Activated CD4-positive, alpha-beta T cell treated with anti-CD3 and anti-CD28 coated beads, Interleukin-2, amount 10 ng/mL, durations not matched to agents 7 days and 5 days (primary cell): Measurements from ENCODE around the gene BCOR. TPM values are rescaled to one million over a fixed set of nuclear protein-coding genes. Genes with fewer than 3 reads are reported as not detected.

ENCODE experiments used
- CTCF ChIA-PET: fragments of 350-600 bp; sonication (Branson Sonifier 250); formaldehyde crosslinking; loops from one replicate; lab custom pipeline; 2021; ENCODE audit warnings: antibody characterized with exemption; lab: Charles Lee
- POLR2A ChIA-PET: fragments of 350-600 bp; sonication (Branson Sonifier 250); formaldehyde crosslinking; loops from one replicate; lab custom pipeline; 2021; ENCODE audit warnings: antibody characterized with exemption; lab: Charles Lee
- DNase-seq: peaks from one replicate; pipeline ENCODE4 v3.0.0-alpha.2; 2020
- H3K27ac Mint-ChIP-seq: one replicate; pipeline ENCODE4 v1.8.0; 2021; ENCODE audit warnings: mild to moderate bottlenecking, moderate library complexity, mixed read lengths
- H3K27me3 Mint-ChIP-seq: one replicate; pipeline ENCODE4 v1.8.0; 2021; ENCODE audit warnings: mixed read lengths
- H3K36me3 Mint-ChIP-seq: one replicate; pipeline ENCODE4 v1.8.0; 2021; ENCODE audit warnings: low read depth, mixed read lengths
- H3K4me1 Mint-ChIP-seq: one replicate; pipeline ENCODE4 v1.8.0; 2021; ENCODE audit warnings: mixed read lengths
- H3K4me3 Mint-ChIP-seq: one replicate; pipeline ENCODE4 v1.8.0; 2021; ENCODE audit warnings: mild to moderate bottlenecking, moderate library complexity, mixed read lengths
- H3K9me3 Mint-ChIP-seq: one replicate; pipeline ENCODE4 v1.8.0; 2021; ENCODE audit warnings: mixed read lengths
- total RNA-seq, 2 experiments: library from RNA; stranded (reverse); gene quantifications; one replicate each; pipeline ENCODE4 v1.2.3, GENCODE V29; 2021

Gene BCOR
- total RNA-seq, 2 experiments from 2014 or later, result 53.1 to 54.9 TPM

- peaks cover 43% of the 10 kb centered on the region for H3K4me1 Mint-ChIP-seq
- no peaks in the 10 kb centered on the region for H3K27me3 Mint-ChIP-seq
- peaks cover 17% of the 10 kb centered on the region for H3K36me3 Mint-ChIP-seq
- DNase-seq, result no peak
- peak overlapping the region; percentile 91 for H3K4me3 Mint-ChIP-seq
- H3K9me3 Mint-ChIP-seq, result no peaks in the 10 kb centered on the region
- ChIA-PET POLR2A (interaction anchor here (0.6 to 0.7 kb wide), 4 partner anchors 44 to 278 kb away, joined by 3 read pairs; no protein-coding TSS in a partner anchor), CTCF (interaction anchor here (0.6 to 0.7 kb wide), 2 partner anchors 13 to 362 kb away, joined by 3 to 5 read pairs; no protein-coding TSS in a partner anchor)
- no peak overlapping the region for H3K27ac Mint-ChIP-seq
Measured at GRCh38 chrX:40093586-40093985, 4.2 kb downstream of the BCOR start.

- peaks cover 49% of the 10 kb centered on the region for H3K4me1 Mint-ChIP-seq
- no peaks in the 10 kb centered on the region for H3K27me3 Mint-ChIP-seq
- peaks cover 17% of the 10 kb centered on the region for H3K36me3 Mint-ChIP-seq
- H3K27ac Mint-ChIP-seq, result no peak overlapping the region
- ChIA-PET CTCF (no interaction called here), POLR2A (interaction anchor here (0.7 kb wide), 1 partner anchor 44 kb away, joined by 3 read pairs; no protein-coding TSS in a partner anchor)
- no peak for DNase-seq
- no peaks in the 10 kb centered on the region for H3K9me3 Mint-ChIP-seq
- peak overlapping the region; percentile 31 for H3K4me3 Mint-ChIP-seq
Measured at GRCh38 chrX:40092808-40093435, 4.8 kb downstream of the BCOR start.

GRCh38 chrX:40091691-40092421 is 5.9 kb downstream of the BCOR start:
- DNase-seq, result no peak
- Mint-ChIP-seq H3K9me3 (no peaks in the 10 kb centered on the region), H3K27me3 (no peaks in the 10 kb centered on the region), H3K36me3 (peaks cover 17% of the 10 kb centered on the region), H3K27ac (no peak overlapping the region), H3K4me3 (peak overlapping the region; percentile 64), H3K4me1 (peaks cover 56% of the 10 kb centered on the region)
- ChIA-PET POLR2A (no interaction called here), CTCF (no interaction called here)

- H3K36me3 Mint-ChIP-seq, result peaks cover 19% of the 10 kb centered on the region
- CTCF ChIA-PET, result no interaction called here
Measured at GRCh38 chrX:40090961-40091360, 6.8 kb downstream of the BCOR start.

GRCh38 chrX:40090050-40090804 is 7.5 kb downstream of the BCOR start:
- POLR2A ChIA-PET, result no interaction called here
- no peaks in the 10 kb centered on the region for H3K9me3 Mint-ChIP-seq
- no peak for DNase-seq
- H3K4me1 Mint-ChIP-seq, result peaks cover 68% of the 10 kb centered on the region
- H3K4me3 Mint-ChIP-seq, result peak overlapping the region; percentile 64
- CTCF ChIA-PET, result no interaction called here
- H3K36me3 Mint-ChIP-seq, result peaks cover 17% of the 10 kb centered on the region
- H3K27ac Mint-ChIP-seq, result no peak overlapping the region
- H3K27me3 Mint-ChIP-seq, result no peaks in the 10 kb centered on the region

More at GRCh38 chrX:40090961-40091360, 6.8 kb downstream of the BCOR start:
- no peaks in the 10 kb centered on the region for H3K9me3 Mint-ChIP-seq
- H3K27ac Mint-ChIP-seq, result peak overlapping the region; percentile 60
- POLR2A ChIA-PET, result no interaction called here
- no peak for DNase-seq
- H3K27me3 Mint-ChIP-seq, result no peaks in the 10 kb centered on the region
- H3K4me1 Mint-ChIP-seq, result peaks cover 63% of the 10 kb centered on the region
- H3K4me3 Mint-ChIP-seq, result peak overlapping the region; percentile 64

- POLR2A ChIA-PET, result no interaction called here
- no peak for DNase-seq
- Mint-ChIP-seq H3K4me1 (peaks cover 76% of the 10 kb centered on the region), H3K36me3 (peaks cover 14% of the 10 kb centered on the region), H3K4me3 (peak overlapping the region; percentile 10), H3K27me3 (no peaks in the 10 kb centered on the region), H3K27ac (no peak overlapping the region), H3K9me3 (no peaks in the 10 kb centered on the region)
- CTCF ChIA-PET, result no interaction called here
Measured at GRCh38 chrX:40088803-40089540, 8.8 kb downstream of the BCOR start.

GRCh38 chrX:40088299-40088625 is 9.5 kb downstream of the BCOR start:
- POLR2A ChIA-PET, result no interaction called here
- Mint-ChIP-seq H3K9me3 (no peaks in the 10 kb centered on the region), H3K4me3 (no peak overlapping the region), H3K27me3 (no peaks in the 10 kb centered on the region), H3K36me3 (peaks cover 14% of the 10 kb centered on the region), H3K4me1 (peaks cover 71% of the 10 kb centered on the region), H3K27ac (no peak overlapping the region)
- CTCF ChIA-PET, result no interaction called here
- no peak for DNase-seq

- CTCF ChIA-PET, result no interaction called here
- DNase-seq, result no peak
- H3K36me3 Mint-ChIP-seq, result peaks cover 9% of the 10 kb centered on the region
- POLR2A ChIA-PET, result no interaction called here
- no peaks in the 10 kb centered on the region for H3K27me3 Mint-ChIP-seq
- no peak overlapping the region for H3K27ac Mint-ChIP-seq
- no peaks in the 10 kb centered on the region for H3K9me3 Mint-ChIP-seq
- no peak overlapping the region for H3K4me3 Mint-ChIP-seq
- peaks cover 68% of the 10 kb centered on the region for H3K4me1 Mint-ChIP-seq
Measured at GRCh38 chrX:40087425-40088298, 10.1 kb downstream of the BCOR start.

- CTCF ChIA-PET, result interaction anchor here (0.6 to 2.1 kb wide), 3 partner anchors 35 to 1231 kb away, joined by 3 to 6 read pairs (median 4); no protein-coding TSS in a partner anchor
- Mint-ChIP-seq H3K4me3 (no peak overlapping the region), H3K27me3 (no peaks in the 10 kb centered on the region), H3K9me3 (no peaks in the 10 kb centered on the region), H3K4me1 (peaks cover 68% of the 10 kb centered on the region), H3K27ac (no peak overlapping the region), H3K36me3 (peaks cover 5% of the 10 kb centered on the region)
- no peak for DNase-seq
- POLR2A ChIA-PET, result no interaction called here
Measured at GRCh38 chrX:40086569-40087335, 11.0 kb downstream of the BCOR start.

GRCh38 chrX:40085714-40086113 is 12.0 kb downstream of the BCOR start:
- ChIA-PET CTCF (interaction anchor here (1.1 to 2.1 kb wide), 2 partner anchors 36 to 59 kb away, joined by 3 to 4 read pairs; no protein-coding TSS in a partner anchor), POLR2A (no interaction called here)
- no peak overlapping the region for H3K4me3 Mint-ChIP-seq

GRCh38 chrX:40085102-40085551 is 12.6 kb downstream of the BCOR start:
- H3K36me3 Mint-ChIP-seq, result peaks cover 6% of the 10 kb centered on the region
- H3K27ac Mint-ChIP-seq, result no peak overlapping the region
- DNase-seq, result no peak
- H3K27me3 Mint-ChIP-seq, result no peaks in the 10 kb centered on the region
- peaks cover 68% of the 10 kb centered on the region for H3K4me1 Mint-ChIP-seq
- CTCF ChIA-PET, result interaction anchor here (0.9 to 2.1 kb wide), 2 partner anchors 60 to 63 kb away, joined by 3 to 4 read pairs; no protein-coding TSS in a partner anchor
- POLR2A ChIA-PET, result no interaction called here
- H3K4me3 Mint-ChIP-seq, result no peak overlapping the region
- no peaks in the 10 kb centered on the region for H3K9me3 Mint-ChIP-seq

More at GRCh38 chrX:40085714-40086113, 12.0 kb downstream of the BCOR start:
- peaks cover 2% of the 10 kb centered on the region for H3K36me3 Mint-ChIP-seq
- H3K27ac Mint-ChIP-seq, result no peak overlapping the region
- no peaks in the 10 kb centered on the region for H3K9me3 Mint-ChIP-seq
- no peak for DNase-seq
- peaks cover 64% of the 10 kb centered on the region for H3K4me1 Mint-ChIP-seq
- no peaks in the 10 kb centered on the region for H3K27me3 Mint-ChIP-seq
